ENCODE results near the gene KRT7.

- TF ChIP-seq CTCF (IDR thresholded peaks at IDR 0.05; ENCODE audit: insufficient read depth, low read length) (no peak), POLR2AphosphoS5 (IDR thresholded peaks at IDR 0.05; ENCODE audit: low read depth) (no peak), GABPA (IDR thresholded peaks at IDR 0.05; ENCODE audit: low read depth) (no peak), REST (IDR thresholded peaks at IDR 0.05; ENCODE audit: insufficient replicate concordance, low read depth) (no peak), SPI1 (IDR thresholded peaks at IDR 0.05; ENCODE audit: borderline replicate concordance, low read depth) (no peak)
Measured at GRCh38 chr12:52266514-52266913, 33.5 kb downstream of the KRT7 start.
